Ishikawa (cell line): ENCODE results near the gene EQTN.

Experiments
- CEBPB ChIP-seq: IDR thresholded peaks from 2 replicates; pipeline ENCODE4 v1.6.1; 2012
- CREB1 ChIP-seq: IDR thresholded peaks from 2 replicates; pipeline ENCODE4 v1.6.1; 2012; ENCODE audit warnings: low read depth
- EGR1 ChIP-seq: IDR thresholded peaks from 2 replicates; pipeline ENCODE4 v1.6.1; 2012
- EP300 ChIP-seq: IDR thresholded peaks from 2 replicates; pipeline ENCODE4 v1.6.1; 2012; ENCODE audit warnings: borderline replicate concordance
- FOXM1 ChIP-seq: IDR thresholded peaks from 2 replicates; pipeline ENCODE4 v1.6.1; 2012; ENCODE audit warnings: low read depth, borderline replicate concordance
- MAX ChIP-seq: IDR thresholded peaks from 2 replicates; pipeline ENCODE4 v1.6.1; 2012
- NFIC ChIP-seq: IDR thresholded peaks from 2 replicates; pipeline ENCODE4 v1.6.1; 2012
- RAD21 ChIP-seq: IDR thresholded peaks from 2 replicates; pipeline ENCODE4 v1.6.1; 2012; ENCODE audit warnings: low read depth
- REST ChIP-seq: IDR thresholded peaks from 2 replicates; pipeline ENCODE4 v1.6.1; 2012; ENCODE audit warnings: low read depth, mild to moderate bottlenecking
- TAF1 ChIP-seq: IDR thresholded peaks from 2 replicates; pipeline ENCODE4 v1.6.1; 2012; ENCODE audit warnings: low read depth, mild to moderate bottlenecking
- TCF12 ChIP-seq: IDR thresholded peaks from 2 replicates; pipeline ENCODE4 v1.6.1; 2012; ENCODE audit warnings: low read depth
- TEAD4 ChIP-seq: IDR thresholded peaks from 2 replicates; pipeline ENCODE4 v1.6.1; 2012
- USF1 ChIP-seq: IDR thresholded peaks from 2 replicates; pipeline ENCODE4 v1.6.1; 2012
- YY1 ChIP-seq: IDR thresholded peaks from 2 replicates; pipeline ENCODE4 v1.6.1; 2012; ENCODE audit warnings: low read depth
- ZBTB7A ChIP-seq: IDR thresholded peaks from 2 replicates; pipeline ENCODE4 v1.6.1; 2012; ENCODE audit warnings: low read depth

The EQTN gene

GRCh38 chr9:27297050-27297449 lies at the start of gene EQTN:
EQTN (minus strand) TSS chr9:27297150; CDS start chr9:27297055, 95 bp downstream.
- TF ChIP-seq YY1 = no peak
- no peak for TF ChIP-seq TEAD4
- TF ChIP-seq EGR1 = no peak
- no peak for TF ChIP-seq REST
- no peak for TF ChIP-seq EP300
- TF ChIP-seq ZBTB7A = no peak
- TF ChIP-seq TAF1 = no peak
- TF ChIP-seq MAX = no peak
- TF ChIP-seq FOXM1 = no peak
- TF ChIP-seq USF1 = no peak
- no peak for TF ChIP-seq NFIC
- TF ChIP-seq CEBPB = no peak
- no peak for TF ChIP-seq TCF12
- TF ChIP-seq RAD21 = no peak
- no peak for TF ChIP-seq CREB1

- TF ChIP-seq TAF1 (no peak), CEBPB (no peak), ZBTB7A (no peak), TCF12 (no peak)
Observed at GRCh38 chr9:27344776-27345175, 47.8 kb upstream of the EQTN start.

- TF ChIP-seq TEAD4 = no peak
- TF ChIP-seq CREB1 = no peak
- no peak for TF ChIP-seq EGR1
- no peak for TF ChIP-seq YY1
- no peak for TF ChIP-seq REST
- TF ChIP-seq MAX = no peak
- no peak for TF ChIP-seq TCF12
- TF ChIP-seq TAF1 = no peak
- no peak for TF ChIP-seq EP300
- no peak for TF ChIP-seq CEBPB
Observed at GRCh38 chr9:27341545-27342294, 44.8 kb upstream of the EQTN start.

GRCh38 chr9:27340961-27341511 lies 44.1 kb upstream of the EQTN start:
- TF ChIP-seq TCF12 = no peak
- no peak for TF ChIP-seq MAX
- no peak for TF ChIP-seq NFIC
- TF ChIP-seq YY1 = no peak
- no peak for TF ChIP-seq RAD21
- TF ChIP-seq FOXM1 = no peak
- TF ChIP-seq EP300 = no peak
- no peak for TF ChIP-seq ZBTB7A
- no peak for TF ChIP-seq REST
- no peak for TF ChIP-seq CEBPB
- no peak for TF ChIP-seq TAF1
- TF ChIP-seq TEAD4 = no peak
- no peak for TF ChIP-seq USF1
- TF ChIP-seq EGR1 = no peak
- no peak for TF ChIP-seq CREB1
